OCI-LY3 (cell line): Measurements from ENCODE around the gene L3MBTL4.

Experiments
- H2AFZ ChIP-seq: fragments of 200-600, 300-600 bp; shearing (Covaris generic); 2 replicates; pipeline ENCODE4 v1.6.0; 2014; ENCODE audit warnings: antibody characterized with exemption, low read depth, low read length
- H3K27ac ChIP-seq: fragments of 200-600, 300-600 bp; sonication (generic); 2 replicates; pipeline ENCODE4 v1.5.1; 2014; ENCODE audit warnings: mild to moderate bottlenecking, low read length, moderate library complexity, mixed read lengths
- H3K27me3 ChIP-seq: fragments of 200-600, 300-600 bp; sonication (generic); 2 replicates; pipeline ENCODE4 v1.6.1; 2014; ENCODE audit warnings: low read depth, low read length, mixed read lengths
- H3K36me3 ChIP-seq: fragments of 200-600, 300-600 bp; sonication (generic); replicated peaks from 2 replicates; pipeline ENCODE3; 2014; ENCODE audit warnings: low read depth, low read length, mixed read lengths
- H3K4me1 ChIP-seq: fragments of 300-600, 200-600 bp; sonication (generic); 2 replicates; pipeline ENCODE4 v1.6.1; 2014; ENCODE audit warnings: low read length, mixed read lengths
- H3K4me2 ChIP-seq: fragments of 200-600, 300-600 bp; sonication (generic); 2 replicates; pipeline ENCODE4 v1.6.1; 2014; ENCODE audit warnings: low read length, mixed read lengths
- H3K4me3 ChIP-seq: fragments of 300-600, 200-600 bp; sonication (generic); 2 replicates; pipeline ENCODE4 v1.5.1; 2014; ENCODE audit warnings: antibody characterized with exemption, mild to moderate bottlenecking, low read length, moderate library complexity
- H3K79me2 ChIP-seq: fragments of 300-600, 200-600 bp; shearing (Covaris generic); 2 replicates; pipeline ENCODE4 v1.6.1; 2014; ENCODE audit warnings: mild to moderate bottlenecking, low read length, mixed read lengths
- H3K9ac ChIP-seq: fragments of 300-600, 200-600 bp; shearing (Covaris generic); 2 replicates; pipeline ENCODE4 v1.6.0; 2014; ENCODE audit warnings: mild to moderate bottlenecking, low read length, moderate library complexity
- H3K9me3 ChIP-seq: fragments of 200-600, 300-600 bp; shearing (Covaris generic); 2 replicates; pipeline ENCODE4 v1.6.1; 2014; ENCODE audit warnings: low read length, mixed read lengths; ENCODE audit not compliant: insufficient read depth
- H4K20me1 ChIP-seq: fragments of 200-600, 300-600 bp; sonication (generic); 2 replicates; pipeline ENCODE4 v1.6.1; 2016; ENCODE audit warnings: low read length, mixed read lengths; ENCODE audit not compliant: insufficient read depth
- CTCF ChIP-seq: fragments of 200-600, 300-600 bp; sonication (generic); IDR thresholded peaks from 2 replicates; pipeline ENCODE4 v1.5.1; 2014; ENCODE audit warnings: antibody characterized with exemption, low read length, low read depth
- EZH2phosphoT487 ChIP-seq: fragments of 200-600 bp; shearing (Covaris generic); IDR thresholded peaks from 2 replicates; pipeline ENCODE4 v1.6.1; 2018; ENCODE audit warnings: antibody characterized with exemption, mixed run types, low read depth

Gene L3MBTL4

GRCh38 chr18:6284300-6284699 lies 130.4 kb downstream of the L3MBTL4 start:
- Histone ChIP-seq H3K36me3 (no peaks in the 10 kb centered on the region), H3K9me3 (no peaks in the 10 kb centered on the region)

GRCh38 chr18:6281874-6282273 lies 132.8 kb downstream of the L3MBTL4 start:
- H3K9me3 ChIP-seq, result no peaks in the 10 kb centered on the region
- H3K4me3 ChIP-seq, result no peak overlapping the region
- TF ChIP-seq EZH2phosphoT487 (no peak), CTCF (no peak)
- no peaks in the 10 kb centered on the region for H3K36me3 ChIP-seq
- no peaks in the 10 kb centered on the region for H4K20me1 ChIP-seq
- no peaks in the 10 kb centered on the region for H3K27me3 ChIP-seq
- no peak overlapping the region for H3K9ac ChIP-seq
- no peak overlapping the region for H3K27ac ChIP-seq
- H2AFZ ChIP-seq, result no peak overlapping the region
- H3K4me1 ChIP-seq, result no peaks in the 10 kb centered on the region
- no peaks in the 10 kb centered on the region for H3K79me2 ChIP-seq
- H3K4me2 ChIP-seq, result no peak overlapping the region

More at GRCh38 chr18:6284300-6284699, 130.4 kb downstream of the L3MBTL4 start:
- no peaks in the 10 kb centered on the region for H3K4me1 ChIP-seq
- no peak overlapping the region for H3K4me2 ChIP-seq
- H3K9ac ChIP-seq, result no peak overlapping the region
- no peak overlapping the region for H3K27ac ChIP-seq
- TF ChIP-seq CTCF (no peak), EZH2phosphoT487 (no peak)
- no peak overlapping the region for H2AFZ ChIP-seq
- no peak overlapping the region for H3K4me3 ChIP-seq
- no peaks in the 10 kb centered on the region for H4K20me1 ChIP-seq
- H3K79me2 ChIP-seq, result no peaks in the 10 kb centered on the region
- H3K27me3 ChIP-seq, result no peaks in the 10 kb centered on the region

GRCh38 chr18:6280211-6280743 lies 134.4 kb downstream of the L3MBTL4 start:
- no peaks in the 10 kb centered on the region for H3K9me3 ChIP-seq
- no peak overlapping the region for H3K9ac ChIP-seq
- no peak overlapping the region for H3K4me3 ChIP-seq
- no peaks in the 10 kb centered on the region for H3K4me1 ChIP-seq
- no peaks in the 10 kb centered on the region for H3K79me2 ChIP-seq
- H3K27me3 ChIP-seq, result no peaks in the 10 kb centered on the region
- no peaks in the 10 kb centered on the region for H4K20me1 ChIP-seq
- no peak overlapping the region for H2AFZ ChIP-seq
- no peak overlapping the region for H3K27ac ChIP-seq
- H3K4me2 ChIP-seq, result no peak overlapping the region
- no peaks in the 10 kb centered on the region for H3K36me3 ChIP-seq
- TF ChIP-seq CTCF (no peak), EZH2phosphoT487 (no peak)

- no peak for TF ChIP-seq EZH2phosphoT487
- no peak for TF ChIP-seq CTCF
Observed at GRCh38 chr18:6279308-6279707, 135.4 kb downstream of the L3MBTL4 start.

More at GRCh38 chr18:6279308-6279707, 135.4 kb downstream of the L3MBTL4 start:
- Histone ChIP-seq H4K20me1 (no peaks in the 10 kb centered on the region), H3K79me2 (no peaks in the 10 kb centered on the region), H3K9me3 (no peaks in the 10 kb centered on the region), H3K4me2 (no peak overlapping the region), H3K4me3 (no peak overlapping the region), H3K9ac (no peak overlapping the region), H2AFZ (no peak overlapping the region), H3K27me3 (no peaks in the 10 kb centered on the region), H3K36me3 (no peaks in the 10 kb centered on the region), H3K4me1 (no peaks in the 10 kb centered on the region), H3K27ac (no peak overlapping the region)
